NK-92 (cell line): Measurements from ENCODE around the gene TMEM150C.
"Not testable (repeated sequence)": the region's sequence is repeated elsewhere in the genome, so short reads cannot be mapped to it uniquely, and the experiment has no call there.

Experiments used
- DNase-seq: peaks from one replicate; lab custom pipeline; 2025; ENCODE audit not compliant: unreplicated experiment; lab: John Stamatoyannopoulos, UW

Gene TMEM150C

GRCh38 chr4:82479562-82479961, 82.2 kb downstream of the TMEM150C start:
- no peak for DNase-seq

GRCh38 chr4:82477469-82477868, 84.3 kb downstream of the TMEM150C start:
- not testable (repeated sequence) for DNase-seq

GRCh38 chr4:82475931-82476330, 85.9 kb downstream of the TMEM150C start:
- not testable (repeated sequence) for DNase-seq

DNA sequence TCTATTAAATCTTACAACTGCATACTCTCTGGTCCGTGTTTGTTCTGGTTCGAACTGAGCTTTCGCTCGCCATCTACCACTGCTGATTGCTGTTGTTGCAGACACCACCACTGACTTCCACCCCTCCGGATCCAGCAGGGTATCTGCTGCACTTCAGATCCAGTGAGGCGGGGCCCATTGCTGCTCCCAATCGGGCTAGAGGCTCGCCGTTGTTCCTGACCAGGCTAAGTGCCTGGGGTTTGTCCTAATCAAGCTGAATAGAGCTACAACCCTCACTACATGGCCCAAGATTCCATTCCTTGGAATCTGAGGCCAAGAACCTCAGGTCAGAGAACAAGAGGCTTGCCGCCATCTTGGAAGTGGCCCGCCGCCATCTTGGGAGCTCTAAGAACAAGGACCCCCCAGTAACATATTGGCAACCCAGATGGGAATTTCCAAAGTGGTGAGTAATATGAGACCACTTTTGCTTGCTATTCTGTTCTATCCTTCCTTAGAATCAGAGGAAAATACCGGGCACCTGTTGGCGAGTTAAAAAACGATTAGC, 88.1 kb downstream of the TMEM150C start:
- no peak for DNase-seq

DNA sequence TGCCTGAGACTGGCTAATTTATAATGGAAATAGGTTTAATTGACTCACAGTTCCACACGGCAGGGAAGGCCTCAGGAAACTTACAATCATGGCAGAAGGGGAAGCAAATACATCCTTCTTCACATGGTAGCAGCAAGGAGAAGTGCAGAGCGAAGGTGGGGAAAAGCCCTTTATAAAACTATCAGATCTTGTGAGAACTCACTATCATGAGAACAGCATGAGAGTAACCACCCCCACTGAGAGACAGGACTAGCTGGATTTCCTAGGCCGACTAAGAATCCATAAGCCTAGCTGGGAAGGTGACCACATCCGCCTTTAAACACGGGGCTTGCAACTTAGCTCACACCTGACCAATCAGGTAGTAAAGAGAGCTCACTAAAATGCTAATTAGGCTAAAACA, 88.7 kb downstream of the TMEM150C start:
- DNase-seq: not testable (repeated sequence)

DNA sequence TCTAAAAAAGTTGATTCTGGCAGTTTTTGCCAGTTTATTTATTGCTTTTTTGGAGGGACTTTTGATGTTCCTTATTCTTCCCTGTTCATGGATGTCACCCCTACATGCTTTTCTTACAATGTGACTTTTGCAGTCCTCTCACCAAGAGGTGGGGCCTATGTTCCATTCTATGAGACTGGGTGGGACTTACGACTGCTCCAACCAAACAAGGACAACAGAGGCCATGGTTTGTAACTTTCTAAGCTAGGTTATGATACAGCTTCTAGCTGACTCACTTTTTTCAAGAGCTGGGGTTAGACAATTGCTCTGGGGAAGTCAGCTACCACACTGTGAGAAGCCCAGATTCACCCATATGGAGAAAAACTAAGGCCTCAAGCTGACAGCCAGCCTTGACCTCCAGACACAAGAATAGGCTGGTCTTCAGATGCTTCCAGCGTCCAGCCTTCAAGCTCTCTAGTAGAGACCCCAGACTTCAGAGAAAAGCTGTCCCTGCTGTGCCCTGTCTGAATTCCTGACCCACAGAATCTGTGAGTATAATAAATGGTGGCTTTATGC, 91.9 kb downstream of the TMEM150C start:
- DNase-seq: no peak

DNA sequence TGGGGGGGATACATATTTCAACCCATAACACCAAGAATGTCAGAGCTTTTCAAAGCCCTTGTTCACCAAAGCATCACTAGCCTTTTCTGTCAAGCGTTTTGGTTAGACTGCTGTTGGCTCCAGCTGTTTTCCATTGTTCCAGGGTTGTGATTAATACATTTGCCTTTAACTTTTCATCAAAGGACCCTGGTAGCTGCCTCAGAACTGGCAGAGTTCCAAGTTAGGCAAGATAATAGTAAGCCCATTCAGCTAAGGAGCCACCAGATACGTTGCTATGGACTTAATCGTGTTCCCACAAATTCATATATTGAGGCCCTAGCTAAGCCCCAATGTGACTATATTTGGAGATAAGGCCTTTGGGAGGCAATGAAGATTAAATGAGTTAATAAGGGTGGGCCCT, 94.3 kb downstream of the TMEM150C start:
- DNase-seq: no peak

DNA sequence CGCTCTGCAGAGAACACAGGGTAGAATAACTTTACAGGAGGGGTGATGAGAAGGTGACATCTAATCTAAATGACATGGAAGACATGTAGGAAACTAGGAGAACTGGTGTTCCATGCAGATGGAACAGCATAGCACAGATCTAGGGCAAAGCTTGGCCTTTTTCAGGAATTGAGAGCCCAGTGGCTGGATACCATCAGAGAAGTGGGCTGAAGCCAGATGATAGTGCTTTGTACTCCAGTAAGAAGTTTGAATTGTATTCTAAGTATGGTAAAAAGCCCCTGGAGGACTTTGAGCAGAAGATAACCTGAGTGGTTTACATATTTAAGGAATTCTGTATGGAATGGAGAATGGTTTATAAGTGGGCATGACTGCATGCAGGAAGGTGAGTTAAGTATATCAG, 98.6 kb downstream of the TMEM150C start:
- no peak for DNase-seq

GRCh38 chr4:82462415-82462831, 99.4 kb downstream of the TMEM150C start:
- DNase-seq: no peak

DNA sequence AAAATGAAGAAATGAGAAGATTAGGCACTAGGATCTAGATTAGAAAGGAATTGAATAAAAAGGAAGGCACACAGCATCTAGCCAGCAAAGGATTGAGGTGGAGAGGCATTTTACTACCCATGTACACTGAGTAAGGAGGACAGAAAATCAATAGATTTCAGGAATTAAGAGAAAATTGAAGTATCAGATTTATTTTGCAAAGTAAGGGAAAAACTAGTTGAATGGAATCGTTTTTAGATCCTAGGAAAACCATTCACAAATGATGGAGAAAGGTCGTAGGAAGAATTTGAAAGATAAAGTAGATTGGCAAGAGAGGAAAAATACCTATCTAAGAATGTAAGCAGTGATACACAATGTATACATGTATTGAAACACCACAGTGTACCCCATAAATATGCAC, 100.1 kb downstream of the TMEM150C start:
- DNase-seq: no peak

GRCh38 chr4:82458729-82459128, 103.1 kb downstream of the TMEM150C start:
- DNase-seq: no peak

DNA sequence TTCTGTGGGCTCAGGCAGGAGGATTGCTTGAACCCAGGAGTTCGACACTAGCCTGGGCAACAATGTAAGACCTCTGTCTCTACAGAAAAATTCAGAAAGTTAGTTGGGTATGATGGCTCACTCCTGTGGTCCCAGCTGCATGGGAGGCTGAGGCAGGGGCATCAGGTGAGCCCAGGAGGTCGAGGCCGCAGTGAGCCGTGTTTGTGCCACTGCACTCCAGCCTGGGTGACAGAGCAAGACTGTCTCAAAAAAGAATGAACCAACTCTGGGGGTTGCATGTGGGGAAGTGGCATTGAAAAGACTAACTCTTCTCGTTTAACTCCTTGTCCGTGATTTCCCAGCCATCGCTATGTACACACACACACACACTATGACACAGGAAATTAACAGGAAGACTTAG, 104.5 kb downstream of the TMEM150C start:
- DNase-seq: no peak

GRCh38 chr4:82452026-82452425, 109.8 kb downstream of the TMEM150C start:
- no peak for DNase-seq

GRCh38 chr4:82450966-82451755, 110.6 kb downstream of the TMEM150C start:
- no peak for DNase-seq

DNA sequence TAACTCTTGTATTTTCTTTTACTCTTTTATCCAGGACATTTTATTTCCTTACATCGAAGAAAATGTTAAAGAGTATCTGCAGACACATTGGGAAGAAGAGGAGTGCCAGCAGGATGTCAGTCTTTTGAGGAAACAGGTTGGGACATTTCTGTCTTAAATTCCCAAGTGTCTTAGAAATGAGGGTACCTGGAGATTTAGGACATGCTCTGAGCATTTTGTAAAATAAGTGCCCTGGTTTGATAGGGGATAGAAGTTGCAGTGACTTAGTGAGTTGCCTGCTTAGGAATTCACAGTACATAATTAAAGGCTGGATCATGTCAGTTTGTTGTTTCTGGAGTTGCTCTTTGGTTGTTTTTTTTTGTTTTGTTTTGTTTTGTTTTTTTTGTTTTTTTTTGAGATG, 113.9 kb downstream of the TMEM150C start:
- DNase-seq: no peak

DNA sequence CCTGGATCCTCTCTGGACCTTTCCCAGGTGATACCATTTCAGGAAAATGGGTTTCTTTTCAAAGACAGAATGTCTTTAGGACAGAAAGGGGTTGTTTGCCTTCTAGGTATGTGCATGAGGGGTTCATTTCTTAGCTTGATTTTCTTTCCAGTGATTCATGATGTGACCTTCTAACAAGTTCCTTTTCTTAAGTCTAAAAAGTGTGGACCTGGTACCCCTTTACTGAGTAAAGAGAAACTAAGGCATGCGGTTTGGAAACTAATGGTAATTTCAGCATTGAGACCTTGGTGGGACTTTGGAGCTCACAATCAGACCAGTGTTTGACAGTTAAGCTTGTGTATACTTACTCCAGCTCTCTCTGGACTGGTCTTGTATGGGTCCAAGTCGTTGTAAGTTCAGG, 122.7 kb downstream of the TMEM150C start:
- DNase-seq: no peak

- DNase-seq: no peak
Observed at GRCh38 chr4:82437285-82438005, 124.3 kb downstream of the TMEM150C start.

GRCh38 chr4:82436780-82437179, 125.0 kb downstream of the TMEM150C start:
- DNase-seq: no peak

DNA sequence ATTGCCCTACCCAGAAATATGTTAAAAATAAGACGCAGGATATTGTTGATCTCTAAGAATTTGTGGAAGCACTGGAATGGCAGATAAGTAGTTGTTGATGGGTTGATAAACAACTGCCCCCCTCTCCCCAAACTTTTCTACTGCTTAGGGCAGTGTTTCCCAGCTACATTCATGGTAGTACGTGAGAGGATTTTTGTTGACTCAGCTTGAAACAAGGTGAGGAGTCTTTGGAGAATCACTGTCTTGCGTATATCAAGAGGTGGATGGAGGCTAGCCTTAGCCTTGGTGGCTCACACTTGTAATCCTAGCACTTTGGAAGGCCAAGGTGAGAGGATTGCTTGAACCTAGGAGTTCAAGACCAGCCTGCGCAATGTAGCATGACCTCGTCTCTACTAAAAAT, 125.7 kb downstream of the TMEM150C start:
- no peak for DNase-seq

- DNase-seq: no peak
Observed at GRCh38 chr4:82434949-82435348, 126.8 kb downstream of the TMEM150C start.

DNA sequence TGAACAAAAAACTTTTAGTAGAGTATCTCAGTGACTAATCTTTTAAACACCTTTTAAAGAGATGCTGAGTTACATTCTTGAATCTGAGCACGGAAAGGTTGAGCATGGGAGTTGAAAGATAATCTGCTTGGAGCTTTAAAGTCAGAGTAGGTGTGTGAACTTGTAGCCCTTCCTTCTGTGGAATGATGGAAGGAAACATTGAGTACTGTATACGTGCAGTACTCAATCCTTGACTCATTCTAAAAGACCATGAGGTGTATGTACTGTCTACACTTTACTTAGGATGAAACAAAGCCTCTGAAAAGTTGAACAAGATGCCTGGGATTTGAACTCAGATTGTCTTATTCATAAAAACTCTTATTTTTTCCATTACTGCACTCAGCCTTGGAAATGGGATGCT, 128.0 kb downstream of the TMEM150C start:
- DNase-seq: no peak
